ENCODE results near the gene AKAP12. TPM values are rescaled to one million over a fixed set of nuclear protein-coding genes. Genes with fewer than 3 reads are reported as not detected.

Gene AKAP12
- total and polyA plus RNA-seq, 7 donors, result 2.5 to 13.1 (median 7.5) TPM

Other genes starting within 250 kb of the AKAP12 start
- 10 to 100 TPM in 2 of 4 donors, 1 to 10 TPM in 2; 7.9 to 14.7 (median 10.8) TPM for gene ZBTB2, start 151.6 kb downstream of the AKAP12 start, total RNA-seq
- 1 to 10 TPM; 7.1 to 9.6 (median 9.5) TPM for gene ZBTB2, start 151.6 kb downstream of the AKAP12 start, polyA plus RNA-seq
- 10 to 100 TPM in 2 of 4 donors, 1 to 10 TPM in 2; 8.0 to 11.7 (median 9.1) TPM for gene RMND1, start 212.2 kb downstream of the AKAP12 start, total RNA-seq
- gene RMND1, start 212.2 kb downstream of the AKAP12 start, polyA plus RNA-seq, result 10 to 100 TPM; 11.6 to 18.3 (median 17.3) TPM